GM12875 (cell line): ENCODE data around the gene KRTAP3-1.

Experiments used
- H3K4me3 ChIP-seq: one replicate; pipeline ENCODE4 v1.5.1; 2011; ENCODE audit warnings: low read depth, low read length, control low read depth
- CTCF ChIP-seq: IDR thresholded peaks from 2 replicates; pipeline ENCODE4 v1.5.1; 2011; ENCODE audit warnings: low read depth, mild to moderate bottlenecking, control low read depth, inconsistent platforms, low read length, moderate library complexity, borderline replicate concordance; ENCODE audit not compliant: insufficient read depth

Gene KRTAP3-1

GRCh38 chr17:41012326-41013120 is 3.6 kb upstream of the KRTAP3-1 start:
- H3K4me3 ChIP-seq = no peak overlapping the region
- no peak for TF ChIP-seq CTCF

GRCh38 chr17:41010441-41010840 is 1.5 kb upstream of the KRTAP3-1 start:
- no peak overlapping the region for H3K4me3 ChIP-seq
- no peak for TF ChIP-seq CTCF

GRCh38 chr17:41009936-41010335 is 1.0 kb upstream of the KRTAP3-1 start:
- no peak overlapping the region for H3K4me3 ChIP-seq
- TF ChIP-seq CTCF = no peak

GRCh38 chr17:41009301-41009760 is 403 bp upstream of the KRTAP3-1 start:
- H3K4me3 ChIP-seq = no peak overlapping the region
- TF ChIP-seq CTCF = no peak

- TF ChIP-seq CTCF = no peak
- no peak overlapping the region for H3K4me3 ChIP-seq
Measured at GRCh38 chr17:41004397-41004796, 4.5 kb downstream of the KRTAP3-1 start.

GRCh38 chr17:41003926-41004325 is 5.0 kb downstream of the KRTAP3-1 start:
- no peak overlapping the region for H3K4me3 ChIP-seq
- no peak for TF ChIP-seq CTCF

- no peak for TF ChIP-seq CTCF
- H3K4me3 ChIP-seq = no peak overlapping the region
Measured at GRCh38 chr17:41002814-41003213, 6.1 kb downstream of the KRTAP3-1 start.
